ENCODE data around the gene DCTD.

The DCTD gene

GRCh38 chr4:182873289-182873688 is 43.9 kb downstream of the DCTD start:
- no peak for DNase-seq (ENCODE audit: low read depth, low spot score)

DNA sequence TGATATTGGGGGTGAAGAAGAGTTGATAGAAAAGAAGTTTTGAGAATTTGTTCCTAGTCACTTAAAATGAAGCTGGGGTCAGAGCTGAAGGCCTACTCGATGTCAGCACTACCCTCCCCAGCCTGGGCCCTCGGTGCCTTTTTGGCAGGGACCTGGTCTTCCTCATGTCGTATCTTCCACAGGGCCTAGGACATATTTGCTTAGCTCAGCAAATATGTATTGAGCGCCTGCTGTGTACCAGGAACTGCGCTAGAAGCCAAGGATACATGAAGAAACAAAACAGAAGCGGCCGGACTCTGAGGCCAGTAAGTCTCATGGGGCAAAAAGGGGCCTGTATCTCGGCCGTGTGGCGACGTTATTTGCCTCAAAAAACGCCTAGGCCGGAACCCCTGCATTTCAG is 44.3 kb downstream of the DCTD start:
- no peak for DNase-seq (ENCODE audit: low read depth, low spot score)

DNA sequence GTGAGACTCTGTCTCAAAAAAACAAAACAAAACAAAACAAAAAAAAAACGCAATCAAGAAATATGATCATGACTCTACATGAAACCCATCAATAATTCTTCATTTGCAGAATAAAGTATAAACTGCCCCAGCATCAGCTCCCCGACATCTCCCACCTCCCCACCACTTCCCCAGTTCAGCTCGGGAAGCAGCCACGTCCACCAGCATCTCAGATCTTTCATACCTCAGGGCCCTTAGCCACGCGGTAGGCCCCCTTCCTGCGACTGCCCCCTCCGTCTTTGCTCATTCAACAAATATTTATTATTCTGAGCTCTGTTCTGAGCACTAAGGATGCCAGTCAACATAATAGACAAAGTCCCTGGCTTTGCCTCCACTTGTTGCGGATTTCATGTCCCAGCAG is 45.6 kb downstream of the DCTD start:
- no peak for DNase-seq (ENCODE audit: low read depth, low spot score)

- DNase-seq (ENCODE audit: low read depth, low spot score) = no peak
These were observed 47.5 kb downstream of the DCTD start for GRCh38 chr4:182869697-182870096.

DNA sequence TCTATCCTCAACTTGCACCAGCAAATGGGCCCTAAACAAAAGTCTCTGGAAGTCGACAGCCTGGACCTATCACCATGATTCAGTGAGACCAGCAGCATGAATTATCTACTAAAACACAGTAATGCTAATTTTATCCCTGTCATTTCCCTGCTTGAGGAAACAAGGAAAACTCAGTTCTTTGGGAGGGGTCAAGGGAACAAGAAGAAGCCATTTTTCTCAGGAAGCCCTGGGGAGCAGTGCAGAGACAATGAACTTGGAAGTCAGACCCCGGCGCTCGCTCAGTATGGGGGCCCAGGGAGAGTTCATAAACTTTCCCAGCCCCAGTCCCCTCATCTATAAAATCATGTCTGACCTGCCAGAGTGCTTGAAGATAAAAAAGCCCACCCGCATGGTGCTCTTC is 50.4 kb downstream of the DCTD start:
- DNase-seq (ENCODE audit: low read depth, low spot score) = no peak

DNA sequence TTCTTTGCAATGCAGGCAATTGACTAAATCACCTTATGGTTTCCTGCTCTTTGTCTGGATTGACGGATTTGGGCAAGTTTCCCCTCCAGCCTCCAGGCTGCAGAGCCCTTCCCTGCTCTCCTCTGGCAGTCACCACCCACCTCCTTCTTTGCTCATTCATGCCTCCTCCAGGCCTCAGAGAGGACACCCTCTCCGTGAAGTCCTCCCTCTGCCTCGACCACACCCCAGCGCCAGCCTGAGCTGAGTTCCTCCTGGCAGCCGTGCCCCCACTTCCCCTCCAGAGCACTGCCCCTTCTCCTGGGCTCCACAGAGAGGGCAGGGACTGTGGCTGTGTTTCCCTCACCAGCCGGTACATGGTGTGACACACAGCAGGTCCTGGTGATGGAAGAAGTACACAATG is 53.7 kb downstream of the DCTD start:
- no peak for DNase-seq (ENCODE audit: low read depth, low spot score)

GRCh38 chr4:182862921-182863320 is 54.3 kb downstream of the DCTD start:
- no peak for DNase-seq (ENCODE audit: low read depth, low spot score)

DNA sequence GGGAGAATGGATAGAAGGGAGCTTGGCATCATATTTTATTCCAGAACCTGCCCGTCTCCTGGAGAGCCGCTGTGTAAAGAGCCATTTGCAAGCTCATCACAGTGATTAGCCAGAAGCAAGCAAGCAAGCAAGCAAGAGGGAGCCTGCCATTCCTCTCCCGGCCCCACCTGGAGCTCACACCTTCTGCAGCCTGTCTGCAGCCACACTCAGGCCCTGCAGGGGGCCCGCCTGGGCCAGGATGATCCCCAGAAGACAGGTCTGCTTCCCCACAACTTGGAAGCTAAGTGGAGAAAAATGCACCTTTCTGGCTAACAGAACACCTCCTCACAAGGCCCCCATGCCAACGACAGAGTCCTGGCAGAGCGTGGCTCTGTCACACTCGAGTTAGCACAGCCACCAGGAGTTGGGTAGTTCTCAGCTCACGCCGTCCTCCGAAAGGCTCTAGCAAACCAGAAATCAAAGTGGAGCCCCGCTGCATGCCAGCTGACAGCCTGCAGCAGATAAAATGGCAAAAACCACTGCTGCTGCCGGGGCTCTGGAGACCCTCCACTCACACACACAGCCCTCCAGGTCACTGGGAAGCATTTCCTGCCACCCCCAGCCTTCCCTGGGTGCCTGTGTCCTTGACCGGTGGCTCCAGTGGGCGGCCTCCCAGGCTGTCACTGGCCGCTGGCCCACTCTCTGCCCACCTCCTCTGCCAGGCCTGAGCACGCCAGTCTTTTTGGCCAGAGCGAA is 54.9 kb downstream of the DCTD start:
- no peak for DNase-seq (ENCODE audit: low read depth, low spot score)

DNA sequence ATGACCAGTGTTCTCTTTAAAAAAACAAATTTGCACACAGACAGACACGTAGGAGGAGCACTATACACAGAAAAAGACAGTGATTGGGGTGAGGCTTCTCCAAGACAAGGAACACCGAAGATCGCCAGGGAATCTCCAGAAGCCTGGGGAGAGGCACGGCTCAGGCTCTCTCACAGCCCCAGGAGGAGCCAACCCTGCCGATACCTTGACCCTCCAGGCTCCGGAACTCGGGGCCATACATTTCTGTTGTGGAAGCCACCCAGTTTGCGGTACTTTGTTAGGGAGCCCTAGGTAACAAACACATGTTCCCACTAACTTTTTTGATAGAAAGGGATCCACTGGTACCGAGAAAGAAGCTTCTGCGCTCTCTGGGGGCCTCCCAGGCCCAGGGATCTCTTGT is 55.8 kb downstream of the DCTD start:
- DNase-seq (ENCODE audit: low read depth, low spot score) = no peak

DNA sequence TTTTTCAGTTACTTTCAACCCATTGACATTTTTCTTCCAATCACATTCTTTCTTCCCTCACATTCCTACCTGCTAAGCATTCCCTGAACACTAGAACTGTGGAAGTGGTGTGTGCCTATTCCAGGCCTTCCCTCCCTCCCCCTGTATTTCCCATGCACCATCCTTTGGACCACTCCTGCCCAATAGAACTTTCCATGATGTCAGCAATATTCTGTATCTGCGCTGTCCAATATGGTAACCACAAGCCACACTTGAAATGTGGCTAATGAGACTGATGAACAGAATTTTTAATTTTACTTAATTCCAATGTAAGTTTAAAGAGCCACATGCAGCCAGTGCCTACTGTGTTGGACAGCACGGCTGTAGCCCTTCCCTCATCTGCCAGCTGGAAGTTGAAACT is 57.5 kb downstream of the DCTD start:
- DNase-seq (ENCODE audit: low read depth, low spot score) = no peak

DNA sequence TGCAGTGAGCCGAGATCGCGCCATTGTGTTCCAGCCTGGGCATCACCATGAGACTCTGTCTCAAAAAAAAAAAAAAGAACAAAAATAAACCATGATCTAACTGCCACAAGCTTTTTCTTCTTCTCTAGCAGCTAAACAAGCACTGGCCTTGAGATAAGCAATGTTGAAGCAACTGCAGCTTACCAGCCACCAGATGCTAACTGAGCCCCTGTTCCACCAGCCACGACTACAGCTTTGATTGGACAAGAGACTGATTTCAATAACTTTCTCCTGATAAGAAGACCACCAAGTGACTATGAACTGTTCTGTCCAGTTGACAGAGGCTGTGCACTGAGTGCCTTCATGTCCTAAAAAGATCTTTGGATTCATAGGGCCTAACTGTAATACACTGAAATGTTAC is 58.5 kb downstream of the DCTD start:
- no peak for DNase-seq (ENCODE audit: low read depth, low spot score)

GRCh38 chr4:182856862-182857261 is 60.3 kb downstream of the DCTD start:
- no peak for DNase-seq (ENCODE audit: low read depth, low spot score)

GRCh38 chr4:182855877-182856276 is 61.3 kb downstream of the DCTD start:
- no peak for DNase-seq (ENCODE audit: low read depth, low spot score)

DNA sequence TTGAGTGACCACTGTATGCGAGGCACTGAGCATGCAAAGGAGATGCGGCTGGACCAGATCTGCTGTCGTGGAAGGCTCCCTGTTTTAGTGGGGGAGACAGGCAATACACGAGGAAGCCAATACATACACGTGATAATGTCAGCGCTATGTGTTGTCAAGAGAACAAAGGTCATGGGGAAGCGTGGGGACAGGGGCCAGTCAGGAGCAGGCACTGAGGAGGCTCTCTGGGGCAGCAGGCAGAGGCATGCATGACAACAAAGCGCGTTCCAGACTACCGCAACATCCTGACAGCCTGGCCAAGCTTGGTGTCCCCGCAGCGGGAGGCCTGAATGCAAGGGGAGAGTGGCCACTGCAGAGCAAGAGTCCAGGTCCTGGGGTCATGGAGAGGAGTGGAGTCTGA is 61.9 kb downstream of the DCTD start:
- no peak for DNase-seq (ENCODE audit: low read depth, low spot score)

DNA sequence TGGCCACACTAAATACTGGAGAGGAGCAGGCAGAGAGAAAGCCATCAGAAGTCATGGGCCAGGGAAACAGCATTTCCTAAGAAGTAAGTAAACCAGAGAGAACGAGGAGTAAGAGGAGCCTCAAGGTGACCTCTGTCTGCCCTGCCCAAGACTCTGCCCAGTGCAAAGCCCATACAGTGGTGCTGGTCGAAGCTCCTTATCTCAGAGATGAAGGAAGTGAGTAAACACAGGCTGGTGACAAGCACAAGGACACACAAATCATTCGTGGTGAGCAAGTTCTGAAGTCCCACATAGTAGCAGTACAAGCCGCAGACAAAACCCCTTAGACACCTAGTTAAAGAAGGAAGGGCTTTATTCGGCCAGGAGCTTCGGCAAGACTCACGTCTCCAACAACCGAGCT is 62.7 kb downstream of the DCTD start:
- no peak for DNase-seq (ENCODE audit: low read depth, low spot score)

GRCh38 chr4:182853731-182854330 is 63.4 kb downstream of the DCTD start:
- no peak for DNase-seq (ENCODE audit: low read depth, low spot score)

GRCh38 chr4:182848685-182849084 is 68.5 kb downstream of the DCTD start:
- no peak for DNase-seq (ENCODE audit: low read depth, low spot score)

- DNase-seq (ENCODE audit: low read depth, low spot score) = no peak
These were observed 69.4 kb downstream of the DCTD start for GRCh38 chr4:182847576-182848450.

DNA sequence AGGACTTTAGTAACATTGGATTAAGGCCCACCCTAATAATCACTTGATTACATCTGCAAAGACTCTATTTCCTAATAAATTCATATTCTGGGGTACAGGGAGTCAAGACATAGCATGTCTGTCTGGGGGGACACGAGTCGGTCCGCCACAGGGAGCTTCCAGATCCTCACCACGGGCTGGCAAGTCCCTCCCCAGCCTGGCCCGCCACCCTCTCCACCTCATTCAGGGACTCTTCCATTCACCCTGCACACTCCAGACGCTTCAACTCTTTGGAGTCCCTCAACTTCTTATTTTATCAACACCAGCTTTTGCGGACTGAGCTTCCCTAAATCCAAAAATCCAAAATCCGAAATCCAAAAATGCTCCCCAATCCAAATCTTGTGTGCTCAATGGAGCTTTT is 71.2 kb downstream of the DCTD start:
- DNase-seq (ENCODE audit: low read depth, low spot score) = no peak

DNA sequence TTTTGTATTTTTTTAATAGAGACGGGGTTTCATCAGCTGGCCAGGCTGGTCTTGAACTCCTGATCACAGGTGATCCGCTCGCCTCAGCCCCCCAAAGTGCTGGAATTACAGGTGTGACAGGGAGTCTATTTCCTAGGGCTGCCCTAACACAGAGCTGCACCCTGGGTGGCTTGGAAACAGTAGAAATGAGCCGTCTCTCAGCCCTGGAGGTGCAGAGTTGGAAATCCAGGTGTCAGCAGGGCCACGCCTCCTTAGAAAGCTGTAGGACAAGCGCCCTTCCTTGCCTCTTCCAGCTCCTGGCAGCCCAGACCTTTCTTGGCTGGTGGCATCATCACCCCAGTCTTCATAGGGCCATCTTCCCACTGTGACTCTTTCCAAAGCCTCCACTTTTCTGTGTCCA is 71.6 kb downstream of the DCTD start:
- DNase-seq (ENCODE audit: low read depth, low spot score) = no peak

DNA sequence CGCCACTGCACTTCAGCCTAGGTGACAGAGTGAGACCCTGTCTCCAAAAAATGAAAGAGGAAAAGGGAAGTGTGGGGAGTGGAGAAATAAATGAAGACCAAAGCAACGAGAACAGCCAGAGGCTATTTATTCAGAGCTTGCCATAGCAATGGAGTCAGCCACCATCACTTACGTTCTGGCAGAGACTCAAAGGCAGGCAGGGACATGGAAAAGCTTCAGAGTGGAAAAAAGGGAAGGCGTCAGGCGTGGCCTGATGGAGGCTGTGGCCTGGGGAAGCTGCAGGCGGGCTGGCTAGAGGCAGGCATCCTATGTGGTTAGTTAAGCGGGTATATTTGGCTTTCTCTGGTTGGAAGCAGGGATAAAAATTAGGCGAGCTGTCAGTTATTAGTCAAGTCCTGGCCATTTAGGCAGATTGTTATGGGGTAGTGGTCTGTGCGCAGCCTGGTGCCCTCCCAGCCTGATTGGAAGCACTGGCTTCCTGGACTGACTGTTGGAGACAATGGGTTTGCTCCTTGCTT is 73.3 kb downstream of the DCTD start:
- DNase-seq (ENCODE audit: low read depth, low spot score) = no peak

DNA sequence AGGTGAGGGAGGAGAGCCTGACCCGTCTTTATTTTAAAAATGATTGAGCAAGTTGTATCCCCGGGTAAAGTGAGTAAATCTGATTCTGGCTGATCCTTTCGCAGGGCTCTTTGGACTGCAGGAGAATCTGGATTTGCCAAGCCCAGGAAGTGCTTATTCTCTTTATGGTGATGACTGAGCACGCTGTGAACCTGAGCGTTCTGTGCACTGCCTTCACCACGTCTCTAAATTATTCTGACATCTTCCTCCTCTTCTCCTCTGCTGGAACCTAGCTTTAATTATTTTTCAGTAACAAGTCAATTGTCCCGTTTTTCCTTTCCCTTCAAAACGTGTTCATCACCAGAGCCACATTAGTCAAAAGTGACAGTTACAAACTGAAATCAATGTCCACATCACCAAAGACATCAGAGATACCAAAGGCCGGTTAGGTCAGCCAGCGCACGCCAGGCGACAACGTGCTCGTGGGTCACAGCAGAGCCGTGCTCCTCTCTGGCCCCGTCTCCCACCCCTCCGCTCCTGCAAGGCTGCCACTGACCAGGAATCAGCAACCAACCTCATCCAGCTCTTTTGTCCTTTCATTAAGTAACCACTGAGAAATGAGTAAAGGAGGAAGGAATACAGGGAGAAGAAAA is 74.3 kb downstream of the DCTD start:
- DNase-seq (ENCODE audit: low read depth, low spot score) = no peak

Data from activated CD4-positive, CD25-positive, alpha-beta regulatory T cell treated with anti-CD3 and anti-CD28 coated beads, Interleukin-2, amount 50 U/mL, for 16 hours (primary cell).